K562 (cell line): ENCODE data around the gene PCOLCE2.

Experiments
- ETS2 ChIP-seq: IDR thresholded peaks from 2 replicates; pipeline ENCODE4 v1.6.1; 2016; ENCODE audit warnings: borderline replicate concordance, missing genetic modification characterization, mild to moderate bottlenecking, moderate library complexity, missing compliant biosample characterization; ENCODE audit not compliant: poor library complexity, severe bottlenecking
- FOXK1 ChIP-seq: sonication (generic); formaldehyde crosslinking; IDR thresholded peaks from 2 replicates; pipeline ENCODE4 v1.8.0; 2022; ENCODE audit warnings: missing genetic modification reagents, mild to moderate bottlenecking, borderline replicate concordance
- HCFC1 ChIP-seq: IDR thresholded peaks from 2 replicates; pipeline ENCODE4 v1.6.1; 2012; ENCODE audit warnings: low read depth, low read length, improper control_type of control experiment
- KDM1A ChIP-seq, 2 experiments: fragments of 450-650 bp; IDR thresholded peaks; 2 replicates each; pipeline ENCODE4 v1.6.1; 2016; ENCODE audit warnings: mild to moderate bottlenecking in 2 of 2
- LEF1 ChIP-seq: fragments of 450-650 bp; IDR thresholded peaks from 2 replicates; pipeline ENCODE4 v1.6.1; 2016; ENCODE audit warnings: mild to moderate bottlenecking
- MAX ChIP-seq: sonication (generic); formaldehyde crosslinking; IDR thresholded peaks from 2 replicates; pipeline ENCODE4 v1.9.0; 2022; ENCODE audit warnings: mild to moderate bottlenecking, missing genetic modification reagents
- MYNN ChIP-seq, 2 experiments: sonication (generic); formaldehyde crosslinking in 1 of 2; IDR thresholded peaks; 2 replicates each; pipeline versions ENCODE4 v1.5.0 to v1.6.1; 2016 to 2020; ENCODE audit warnings: antibody characterized with exemption in 1 of 2, missing genetic modification reagents in 1 of 2
- POLR2AphosphoS5 ChIP-seq: IDR thresholded peaks from 2 replicates; pipeline ENCODE4 v1.6.1; 2011; ENCODE audit warnings: mild to moderate bottlenecking, low read depth, low read length, moderate library complexity; ENCODE audit not compliant: control insufficient read depth, insufficient read depth
- POLR3G ChIP-seq: IDR thresholded peaks from 2 replicates; pipeline ENCODE4 v1.6.1; 2011; ENCODE audit not compliant: insufficient read length, insufficient replicate concordance; ENCODE audit errors: extremely low read depth
- SMARCE1 ChIP-seq: fragments of 450-650 bp; IDR thresholded peaks from 2 replicates; pipeline ENCODE4 v1.7.1; 2016; ENCODE audit warnings: mild to moderate bottlenecking
- SRSF9 ChIP-seq: fragments of 200-400 bp; formaldehyde crosslinking; IDR thresholded peaks from 2 replicates; pipeline ENCODE4 v1.6.1; 2017; ENCODE audit warnings: low read depth, low read length, borderline replicate concordance
- THAP12 ChIP-seq: fragments of 250-450 bp; sonication (Bioruptor Pico); IDR thresholded peaks from 2 replicates; pipeline ENCODE4 v1.9.0; 2021; ENCODE audit warnings: mild to moderate bottlenecking, inconsistent platforms
- TF ChIP-seq, protein P1 (sequence below), 3 experiments: IDR thresholded peaks in 2 of 3; conservative IDR thresholded peaks in 1 of 3; 2 replicates each; pipeline ENCODE4 v1.5.1; 2011 to 2012; ENCODE audit warnings: low read length in 3 of 3, mild to moderate bottlenecking in 3 of 3, control low read depth in 2 of 3, improper control_type of control experiment in 1 of 3, inconsistent platforms in 1 of 3, low read depth in 1 of 3, mixed read lengths in 1 of 3, moderate library complexity in 1 of 3; ENCODE audit not compliant: insufficient read depth in 2 of 3
- TF ChIP-seq, protein P2 (sequence below): IDR thresholded peaks from 2 replicates; pipeline ENCODE4 v1.6.1; 2016; ENCODE audit warnings: missing genetic modification characterization, missing compliant biosample characterization

- peak; percentile 85; the same call in 1 of the 2 replicates for TF ChIP-seq SMARCE1
- TF ChIP-seq ETS2, result no peak
- TF ChIP-seq THAP12 (CRISPR knock-in tag), result no peak
- no peak for TF ChIP-seq MYNN (IDR thresholded peaks at IDR 0.05)
- TF ChIP-seq MYNN (CRISPR knock-in tag; IDR thresholded peaks at IDR 0.05), result no peak
- TF ChIP-seq KDM1A (IDR thresholded peaks at IDR 0.05), result peak; percentile 84 to 89
- TF ChIP-seq, protein P1, sequence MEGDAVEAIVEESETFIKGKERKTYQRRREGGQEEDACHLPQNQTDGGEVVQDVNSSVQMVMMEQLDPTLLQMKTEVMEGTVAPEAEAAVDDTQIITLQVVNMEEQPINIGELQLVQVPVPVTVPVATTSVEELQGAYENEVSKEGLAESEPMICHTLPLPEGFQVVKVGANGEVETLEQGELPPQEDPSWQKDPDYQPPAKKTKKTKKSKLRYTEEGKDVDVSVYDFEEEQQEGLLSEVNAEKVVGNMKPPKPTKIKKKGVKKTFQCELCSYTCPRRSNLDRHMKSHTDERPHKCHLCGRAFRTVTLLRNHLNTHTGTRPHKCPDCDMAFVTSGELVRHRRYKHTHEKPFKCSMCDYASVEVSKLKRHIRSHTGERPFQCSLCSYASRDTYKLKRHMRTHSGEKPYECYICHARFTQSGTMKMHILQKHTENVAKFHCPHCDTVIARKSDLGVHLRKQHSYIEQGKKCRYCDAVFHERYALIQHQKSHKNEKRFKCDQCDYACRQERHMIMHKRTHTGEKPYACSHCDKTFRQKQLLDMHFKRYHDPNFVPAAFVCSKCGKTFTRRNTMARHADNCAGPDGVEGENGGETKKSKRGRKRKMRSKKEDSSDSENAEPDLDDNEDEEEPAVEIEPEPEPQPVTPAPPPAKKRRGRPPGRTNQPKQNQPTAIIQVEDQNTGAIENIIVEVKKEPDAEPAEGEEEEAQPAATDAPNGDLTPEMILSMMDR (IDR thresholded peaks at IDR 0.05 in 2 of 3, conservative IDR thresholded peaks at IDR 0.05 in 1 of 3; ENCODE audit: insufficient read depth in 2 of 3, low read depth in 1 of 3, low read length in 3 of 3), result no peak
- no peak for TF ChIP-seq SRSF9
- TF ChIP-seq LEF1, result peak; percentile 78; the same call in 1 of the 2 replicates
- TF ChIP-seq MAX (CRISPR knock-in tag), result no peak
- TF ChIP-seq FOXK1 (CRISPR knock-in tag), result no peak
- TF ChIP-seq HCFC1, result no peak
- no peak for TF ChIP-seq POLR3G
- TF ChIP-seq, protein P2, sequence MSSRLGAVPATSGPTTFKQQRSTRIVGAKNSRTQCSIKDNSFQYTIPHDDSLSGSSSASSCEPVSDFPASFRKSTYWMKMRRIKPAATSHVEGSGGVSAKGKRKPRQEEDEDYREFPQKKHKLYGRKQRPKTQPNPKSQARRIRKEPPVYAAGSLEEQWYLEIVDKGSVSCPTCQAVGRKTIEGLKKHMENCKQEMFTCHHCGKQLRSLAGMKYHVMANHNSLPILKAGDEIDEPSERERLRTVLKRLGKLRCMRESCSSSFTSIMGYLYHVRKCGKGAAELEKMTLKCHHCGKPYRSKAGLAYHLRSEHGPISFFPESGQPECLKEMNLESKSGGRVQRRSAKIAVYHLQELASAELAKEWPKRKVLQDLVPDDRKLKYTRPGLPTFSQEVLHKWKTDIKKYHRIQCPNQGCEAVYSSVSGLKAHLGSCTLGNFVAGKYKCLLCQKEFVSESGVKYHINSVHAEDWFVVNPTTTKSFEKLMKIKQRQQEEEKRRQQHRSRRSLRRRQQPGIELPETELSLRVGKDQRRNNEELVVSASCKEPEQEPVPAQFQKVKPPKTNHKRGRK (tag), result no peak
- TF ChIP-seq POLR2AphosphoS5, result no peak
Measured at GRCh38 chr3:142850395-142851023, 38.4 kb downstream of the PCOLCE2 start.
